GM21528 (cell line): ENCODE measurements around the gene HGF.
"Not testable (repeated sequence)": the region's sequence is repeated elsewhere in the genome, so short reads cannot be mapped to it uniquely, and the experiment has no call there.

Experiments
- ATAC-seq: cut with Tn5 transposase; IDR thresholded peaks from one replicate; pipeline ENCODE4 v1.9.1; 2021; ENCODE audit warnings: mild to moderate bottlenecking, moderate library complexity; ENCODE audit not compliant: unreplicated experiment, low FRiP score

Gene HGF

GRCh38 chr7:81769891-81770727, at the start of gene HGF:
TSS of gene HGF (minus strand) at chr7:81770047. CDS start at chr7:81769971, 76 bp downstream.
- ATAC-seq: no peak

DNA sequence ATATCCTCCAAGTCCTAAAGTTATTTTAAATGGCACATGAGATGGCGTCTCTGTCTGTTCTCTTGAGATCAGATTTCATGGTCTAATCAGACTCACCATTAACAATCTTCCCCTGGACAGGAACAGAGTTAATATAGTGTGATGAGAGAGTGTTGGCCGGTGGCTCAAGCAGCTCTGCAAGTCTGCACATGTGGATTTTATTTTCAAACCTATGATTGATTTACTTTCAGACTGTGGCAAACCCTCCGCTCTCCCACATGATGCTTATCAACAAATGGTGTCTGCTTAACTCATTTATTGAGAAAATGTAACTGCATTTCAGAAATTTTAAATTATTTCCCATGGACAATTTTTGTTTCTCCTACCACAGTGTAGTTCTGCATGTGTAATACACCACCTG, 46.5 kb upstream of the HGF start:
- ATAC-seq: no peak

GRCh38 chr7:81812866-81813476, 43.1 kb upstream of the HGF start:
- ATAC-seq: not testable (repeated sequence)

DNA sequence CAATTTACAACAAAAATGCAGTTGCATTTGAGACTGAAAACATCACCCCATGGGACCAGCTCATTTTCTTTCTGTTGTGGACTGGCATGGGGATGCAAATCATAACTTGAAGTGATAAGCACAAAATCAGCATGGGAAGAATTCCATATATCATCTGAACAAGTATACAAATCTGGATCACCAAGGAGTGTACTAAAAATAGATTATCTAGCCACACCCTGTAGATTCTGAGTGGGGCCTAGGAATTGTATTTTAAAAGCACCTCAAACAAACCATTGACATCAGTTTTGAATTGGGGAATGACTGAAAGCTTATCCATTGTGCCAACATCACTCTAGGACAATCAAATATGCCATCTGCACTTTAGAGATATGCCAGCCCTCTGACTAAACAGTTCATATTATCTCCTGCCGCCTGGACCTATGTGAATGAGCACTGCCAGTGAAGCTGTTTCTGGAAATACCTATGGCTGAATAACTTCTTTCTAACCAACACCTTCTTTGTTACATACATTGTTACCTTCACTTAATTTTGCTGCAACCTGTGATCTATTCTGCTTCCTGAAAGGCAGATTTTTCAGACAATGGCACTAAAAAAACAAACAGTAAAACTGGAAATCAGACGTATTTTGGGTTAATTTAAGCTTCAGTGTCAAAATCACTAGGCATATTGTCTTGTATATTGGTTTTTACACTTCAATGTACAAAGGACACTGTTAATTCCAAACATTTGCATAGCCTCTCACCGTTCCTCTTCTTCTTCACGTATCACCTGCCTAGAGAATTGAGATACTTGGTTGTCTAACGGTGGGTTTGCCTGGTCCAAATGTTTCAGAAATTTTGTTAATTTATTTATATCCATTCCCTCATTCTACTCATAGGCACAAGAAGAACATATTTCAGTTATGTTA, 42.4 kb upstream of the HGF start:
- ATAC-seq: no peak

DNA sequence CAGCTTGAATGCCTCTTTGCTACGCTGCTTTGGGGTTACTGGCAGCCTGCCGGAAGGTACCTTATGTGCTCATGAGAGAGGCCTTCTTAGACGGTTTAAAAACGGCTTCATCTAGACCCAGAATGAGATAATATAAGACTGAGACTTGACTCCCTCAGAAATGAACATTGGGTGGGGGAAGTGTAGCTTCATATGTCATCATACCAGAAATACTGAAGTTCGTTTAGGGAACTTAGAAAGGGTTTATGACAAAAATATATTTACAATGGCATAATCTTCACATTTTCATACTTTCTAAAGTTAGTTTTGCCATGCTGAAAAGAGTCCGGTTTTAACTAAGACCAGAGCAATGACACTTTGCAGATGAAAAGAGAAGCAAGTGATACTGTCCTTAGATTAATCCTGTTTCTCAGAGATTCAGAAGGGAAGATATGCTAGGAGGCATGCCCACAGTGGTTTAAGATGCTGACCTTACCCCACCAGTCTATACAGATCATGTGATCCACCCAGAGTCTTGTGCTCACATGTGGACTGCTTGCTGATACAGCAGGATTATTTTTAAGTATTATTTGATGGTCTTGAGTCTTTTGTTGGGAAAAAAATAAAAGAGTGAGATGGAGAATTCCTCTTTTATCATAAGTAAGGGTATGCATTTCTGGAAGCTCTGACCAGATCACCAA, 40.8 kb upstream of the HGF start:
- ATAC-seq: no peak

GRCh38 chr7:81808310-81808709, 38.5 kb upstream of the HGF start:
- ATAC-seq: not testable (repeated sequence)

DNA sequence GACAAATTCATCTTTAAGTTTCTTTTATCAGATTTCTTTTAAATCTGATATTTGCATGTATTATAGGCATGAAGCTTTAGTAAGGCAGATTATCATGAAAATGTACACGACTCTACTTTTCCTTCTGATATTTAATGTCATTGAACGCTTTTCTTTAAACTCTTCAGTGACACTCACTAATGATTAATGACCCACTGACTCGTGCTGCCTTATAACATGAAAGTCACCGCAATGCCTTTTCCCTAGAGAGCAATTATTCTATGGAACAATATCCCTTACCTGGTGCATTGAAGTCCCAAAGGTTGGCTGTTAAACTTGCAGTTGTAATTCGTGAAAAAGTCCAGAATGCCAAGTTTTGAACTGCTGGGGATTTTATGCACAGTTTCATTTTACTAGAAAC, 33.4 kb upstream of the HGF start:
- ATAC-seq: no peak

GRCh38 chr7:81802251-81802650, 32.4 kb upstream of the HGF start:
- ATAC-seq: no peak

DNA sequence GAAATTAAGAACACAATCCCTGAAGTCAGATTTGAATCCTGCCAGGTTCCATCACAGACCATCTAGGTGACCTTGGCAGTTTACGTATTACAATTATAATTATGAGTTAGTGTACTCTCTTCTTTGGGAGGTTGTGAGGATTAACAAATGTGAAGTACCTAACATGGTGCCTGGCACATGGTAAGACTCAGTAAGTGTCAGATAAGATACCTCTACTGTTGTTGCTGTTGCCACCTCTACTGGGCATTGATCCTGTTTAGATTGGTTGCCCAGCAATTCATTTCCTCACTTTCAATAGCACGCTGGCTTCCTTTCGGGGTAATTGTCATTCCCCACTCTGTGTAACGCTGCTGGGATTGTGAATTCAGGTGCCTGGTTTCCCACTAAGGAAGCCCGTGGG, 31.7 kb upstream of the HGF start:
- no peak for ATAC-seq

- no peak for ATAC-seq
These were observed 22.0 kb upstream of the HGF start for GRCh38 chr7:81791568-81792518.

- no peak for ATAC-seq
These were observed 20.8 kb upstream of the HGF start for GRCh38 chr7:81790686-81791085.

GRCh38 chr7:81790120-81790500, 20.3 kb upstream of the HGF start:
- ATAC-seq: no peak

DNA sequence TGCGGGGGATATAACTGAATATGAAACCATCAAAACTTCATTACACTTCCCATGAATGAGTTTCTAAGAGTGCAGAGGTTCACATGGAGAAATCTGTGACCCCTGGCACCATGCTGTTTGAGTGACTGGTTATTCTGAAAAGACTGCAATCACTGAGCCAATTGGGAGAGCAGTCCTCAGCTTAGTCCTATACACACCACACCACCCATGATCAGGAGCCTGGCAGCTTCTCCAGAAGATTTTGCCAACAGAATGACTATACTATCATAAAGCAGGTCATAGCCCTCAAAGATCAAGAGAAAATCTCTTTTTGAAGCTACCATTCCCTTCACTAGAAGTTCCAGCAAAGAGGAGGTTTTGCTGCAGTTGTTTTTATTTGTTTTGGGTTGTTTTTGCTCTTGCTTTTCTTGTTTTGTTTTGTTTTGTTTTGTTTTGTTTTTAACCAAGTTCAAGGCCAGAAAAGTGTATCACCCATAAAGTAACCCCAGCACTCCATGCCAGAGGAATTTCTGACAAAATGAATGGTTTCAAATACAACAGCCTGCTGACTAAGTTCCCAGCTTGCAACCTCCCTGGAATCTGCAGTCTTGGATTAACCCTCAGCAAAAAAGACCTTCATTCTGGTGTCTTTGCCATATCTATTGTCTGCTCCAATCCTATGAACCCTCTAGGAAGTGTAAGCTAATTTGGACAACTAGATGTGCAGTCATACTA, 19.7 kb upstream of the HGF start:
- ATAC-seq: no peak

- no peak for ATAC-seq
These were observed 18.4 kb upstream of the HGF start for GRCh38 chr7:81788246-81788645.

DNA sequence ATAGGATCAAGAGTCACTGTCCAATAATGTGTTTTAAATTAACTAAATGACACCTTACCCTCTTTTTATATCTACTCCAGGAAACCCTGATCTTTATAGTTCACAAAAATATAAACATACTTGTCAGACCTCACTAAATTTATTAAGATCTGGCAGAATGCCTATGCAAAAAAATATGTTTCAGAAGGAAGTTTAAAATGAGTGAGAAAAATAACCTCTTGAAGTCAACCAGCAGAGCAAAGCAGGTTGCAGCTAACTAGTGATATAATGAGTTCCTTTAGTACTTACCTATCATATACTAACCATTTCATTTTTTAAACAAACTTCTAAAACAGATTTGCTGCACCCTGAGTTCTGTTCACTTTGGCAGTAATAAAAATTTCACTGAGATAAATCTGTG, 14.0 kb upstream of the HGF start:
- ATAC-seq: no peak

DNA sequence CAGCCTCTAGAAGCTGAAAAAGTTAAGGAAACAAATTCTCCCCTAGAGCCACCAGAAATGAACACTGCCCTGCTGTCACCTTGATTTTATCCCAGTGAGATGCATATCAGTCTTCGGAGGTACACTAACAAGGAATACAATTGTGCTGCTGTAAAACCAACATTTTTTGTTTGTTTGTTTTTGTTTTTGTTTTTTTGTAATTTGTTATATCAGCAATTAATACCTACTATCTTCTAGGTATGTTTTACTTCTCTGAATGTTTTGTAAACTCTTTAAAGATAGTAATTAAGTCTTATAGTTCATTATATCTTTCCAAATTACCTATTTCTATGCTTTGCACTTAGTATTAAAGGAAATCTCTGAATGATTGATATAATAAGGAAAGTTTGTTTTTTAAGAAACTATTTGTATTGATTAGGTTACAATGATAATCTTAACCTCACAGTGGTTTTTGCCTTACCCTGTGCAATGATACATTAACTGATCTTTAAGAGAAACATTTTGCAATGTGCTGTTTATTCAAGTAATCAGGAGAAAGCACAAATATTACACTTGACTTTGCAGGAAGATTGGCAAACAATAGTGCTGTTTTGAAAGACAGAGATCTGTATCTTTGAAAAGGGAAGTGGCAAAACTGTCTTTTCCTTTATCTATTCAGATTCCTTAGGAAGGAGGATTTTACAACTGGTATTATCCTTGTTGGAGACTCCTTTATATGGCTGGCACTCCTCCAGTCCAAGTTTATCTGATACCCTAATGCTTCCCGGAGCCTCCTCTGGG, 11.3 kb upstream of the HGF start:
- no peak for ATAC-seq

DNA sequence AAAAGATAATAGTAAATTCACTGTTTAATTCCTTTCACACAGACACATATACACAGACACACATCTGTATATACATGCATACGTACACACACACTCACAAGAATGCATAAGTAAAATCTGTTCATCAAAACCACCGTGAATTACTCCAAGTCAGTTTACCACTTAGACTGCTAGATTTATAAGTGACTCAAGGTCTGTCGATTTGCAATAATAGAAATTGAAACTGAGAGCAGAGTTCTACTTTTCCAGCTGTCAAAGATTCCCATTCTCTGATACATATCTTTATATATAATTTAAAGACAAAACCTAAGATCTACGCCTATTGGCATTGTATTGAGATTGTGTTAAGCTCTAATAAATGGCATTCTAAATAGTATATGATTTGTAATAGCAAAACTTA, 9.9 kb upstream of the HGF start:
- no peak for ATAC-seq

DNA sequence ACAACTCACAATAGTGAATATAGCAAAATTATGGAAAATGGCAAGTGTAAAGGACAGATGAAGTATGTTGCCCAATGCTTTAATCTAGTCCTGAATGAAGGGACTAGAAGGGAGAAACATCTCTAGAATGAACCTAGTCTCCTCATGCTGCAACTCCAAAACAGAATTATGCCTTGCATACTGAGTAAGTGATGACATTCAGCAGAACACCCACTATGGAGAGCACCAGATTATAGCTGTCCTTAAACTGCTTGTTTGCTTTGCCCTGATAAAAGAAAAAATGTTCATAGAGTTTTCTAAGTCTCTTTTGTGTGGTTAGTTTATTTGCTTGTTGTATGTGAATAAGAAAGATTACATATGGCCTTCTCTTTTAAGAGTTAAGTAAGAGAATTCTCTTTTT, 7.8 kb upstream of the HGF start:
- ATAC-seq: no peak
